ENCODE results near the gene GIMAP2. TPM values are rescaled to one million over a fixed set of nuclear protein-coding genes. Genes with fewer than 3 reads are reported as not detected.
"Not testable (repeated sequence)": the region's sequence is repeated elsewhere in the genome, so short reads cannot be mapped to it uniquely, and the experiment has no call there.

GIMAP2 gene
- total and polyA plus RNA-seq, 9 of the 15 experiments (the other 6 are each of a cell fraction or from before 2014, with no cell fraction given): 0.37 to 1.8 (median 1.2) TPM

DNA sequence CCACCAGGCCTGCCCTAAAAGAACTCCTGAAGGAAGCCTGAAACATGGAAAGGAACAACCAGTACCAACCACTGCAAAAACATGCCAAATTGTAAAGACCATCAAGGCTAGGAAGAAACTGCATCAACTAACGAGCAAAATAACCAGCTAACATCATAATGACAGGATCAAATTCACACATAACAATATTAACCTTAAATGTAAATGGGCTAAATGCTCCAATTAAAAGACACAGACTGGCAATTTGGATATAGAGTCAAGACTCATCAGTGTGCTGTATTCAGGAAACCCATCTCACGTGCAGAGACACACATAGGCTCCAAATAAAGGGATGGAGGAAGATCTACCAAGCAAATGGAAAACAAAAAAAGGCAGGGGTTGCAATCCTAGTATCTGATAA lies 5.1 kb upstream of the GIMAP2 start:
- ATAC-seq; H3K4me3 ChIP-seq; H3K27ac ChIP-seq (ENCODE audit: extremely low read depth, low read depth, low read length); H3K9ac ChIP-seq (ENCODE audit: insufficient read depth in 1 of 2, low read depth in 2 of 2, low read length in 2 of 2); H3K36me3 ChIP-seq (ENCODE audit: control insufficient read depth, insufficient read depth, low read length); H4K20me1 ChIP-seq (replicated peaks; ENCODE audit: control insufficient read depth, insufficient read depth, low read length); H2AFZ ChIP-seq (ENCODE audit: low read depth, low read length); H3K4me1 ChIP-seq (replicated peaks in 1 of 2; ENCODE audit: control insufficient read depth in 2 of 2, insufficient read depth in 2 of 2, low read length in 2 of 2); H3K9me1 ChIP-seq (ENCODE audit: control insufficient read depth, insufficient read depth, low read length); intact Hi-C loops (cut with micrococcal nuclease); DNase-seq (ENCODE audit: extremely low read depth in 1 of 4, low spot score in 3 of 4); BruUV-seq (replicated peaks); H3K4me2 ChIP-seq (ENCODE audit: insufficient read depth, low read length); H3K9me3 ChIP-seq (replicated peaks; ENCODE audit: control insufficient read depth, insufficient read depth, low read depth, low read length); POLR2A ChIA-PET; H3K27me3 ChIP-seq (ENCODE audit: control insufficient read depth in 2 of 2, insufficient read depth in 2 of 2, low read length in 2 of 2); FAIRE-seq; CTCF ChIA-PET (ENCODE audit: low intra/inter-chr PET ratio); in situ Hi-C loops (cut with MboI); H3K79me2 ChIP-seq (ENCODE audit: control insufficient read depth, insufficient read depth, low read length): not testable (repeated sequence)
- peak; percentile 90 for TF ChIP-seq ZNF507 (tag; conservative IDR thresholded peaks at IDR 0.05)
- WGBS (ENCODE audit: insufficient coverage, low coverage, missing lambda C conversion rate): 0% methylated on average over 1 of the region's 2 CpGs

DNA sequence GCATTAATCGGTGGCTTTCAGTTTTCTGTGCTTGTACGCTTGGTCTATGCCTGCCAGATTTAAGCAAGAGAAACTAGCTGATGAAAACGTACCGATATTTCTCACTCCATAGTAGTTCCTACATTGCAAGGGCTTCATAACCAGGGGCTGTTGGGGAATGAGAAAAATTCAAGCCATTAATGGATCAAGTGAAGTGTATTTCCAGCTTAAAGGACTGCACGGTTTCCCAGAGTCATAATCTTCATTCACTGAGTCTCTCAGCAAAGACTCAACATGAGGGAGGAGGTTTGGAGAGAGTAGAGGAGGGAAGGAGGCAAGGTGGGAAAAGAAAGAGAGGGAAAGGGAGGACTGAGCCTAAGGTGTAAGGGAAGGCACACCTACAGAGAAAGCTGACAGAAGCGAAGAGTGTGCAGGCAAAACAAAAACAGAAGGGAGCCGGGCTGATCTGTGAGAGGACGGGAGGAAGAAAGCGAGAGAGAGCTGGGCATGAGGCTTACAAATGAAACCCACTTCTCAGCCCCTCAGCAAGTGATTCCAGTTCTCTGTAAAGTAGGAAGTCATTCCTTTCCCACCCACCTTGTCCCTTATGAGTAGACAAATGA lies 625 bp downstream of the GIMAP2 start:
- peaks cover 6 to 10% of the 10 kb centered on the region in 2 experiments; a peak in 3 of 5 replicates for H3K27me3 ChIP-seq (ENCODE audit: control insufficient read depth in 2 of 2, insufficient read depth in 2 of 2, low read length in 2 of 2)
- peak overlapping the region; percentile 20; the same call in 1 of the 2 replicates for H3K4me3 ChIP-seq
- H3K79me2 ChIP-seq (ENCODE audit: control insufficient read depth, insufficient read depth, low read length): no peaks in the 10 kb centered on the region
- H4K20me1 ChIP-seq (replicated peaks; ENCODE audit: control insufficient read depth, insufficient read depth, low read length): no peaks in the 10 kb centered on the region
- H3K4me2 ChIP-seq (ENCODE audit: insufficient read depth, low read length): peak overlapping the region; percentile 51
- intact Hi-C loops (cut with micrococcal nuclease): no loop called here
- H3K4me1 ChIP-seq (replicated peaks in 1 of 2; ENCODE audit: control insufficient read depth in 2 of 2, insufficient read depth in 2 of 2, low read length in 2 of 2): no peaks in the 10 kb centered on the region
- ATAC-seq (peak; percentile 64), FAIRE-seq (no peak), DNase-seq (ENCODE audit: extremely low read depth in 1 of 4, low spot score in 3 of 4) (no peak)
- peak overlapping the region in 1 of 2 experiments; percentile 1; a peak in 1 of 4 replicates for H3K9ac ChIP-seq (ENCODE audit: insufficient read depth in 1 of 2, low read depth in 2 of 2, low read length in 2 of 2)
- BruUV-seq (replicated peaks): no TSS peak
- POLR2A ChIA-PET: no interaction called here
- no peaks in the 10 kb centered on the region for H3K36me3 ChIP-seq (ENCODE audit: control insufficient read depth, insufficient read depth, low read length)
- CTCF ChIA-PET (ENCODE audit: low intra/inter-chr PET ratio): no interaction called here
- no peaks in the 10 kb centered on the region for H3K9me1 ChIP-seq (ENCODE audit: control insufficient read depth, insufficient read depth, low read length)
- in situ Hi-C loops (cut with MboI): no loop called here
- no peaks in the 10 kb centered on the region for H3K9me3 ChIP-seq (replicated peaks; ENCODE audit: control insufficient read depth, insufficient read depth, low read depth, low read length)
- H2AFZ ChIP-seq (ENCODE audit: low read depth, low read length): peak overlapping the region; percentile 61
- H3K27ac ChIP-seq (ENCODE audit: extremely low read depth, low read depth, low read length): no peak overlapping the region
- WGBS (ENCODE audit: insufficient coverage, low coverage, missing lambda C conversion rate): 5% methylated on average over 9 of the region's 9 CpGs
- TF ChIP-seq, protein P1, sequence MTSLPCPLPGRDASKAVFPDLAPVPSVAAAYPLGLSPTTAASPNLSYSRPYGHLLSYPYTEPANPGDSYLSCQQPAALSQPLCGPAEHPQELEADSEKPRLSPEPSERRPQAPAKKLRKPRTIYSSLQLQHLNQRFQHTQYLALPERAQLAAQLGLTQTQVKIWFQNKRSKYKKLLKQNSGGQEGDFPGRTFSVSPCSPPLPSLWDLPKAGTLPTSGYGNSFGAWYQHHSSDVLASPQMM (CRISPR knock-in tag; IDR thresholded peaks at IDR 0.05): no peak
- TF ChIP-seq ZNF3 (CRISPR knock-in tag; IDR thresholded peaks at IDR 0.05) (no peak), MAFK (IDR thresholded peaks at IDR 0.05; ENCODE audit: low read length) (no peak), MLX (CRISPR knock-in tag; conservative IDR thresholded peaks at IDR 0.05) (no peak), ADNP (tag; IDR thresholded peaks at IDR 0.05) (no peak), ATF4 (CRISPR knock-in tag; IDR thresholded peaks at IDR 0.05) (0 out of 2 replicates have a peak, but pooled peaks have one; percentile 47), TCF7L2 (IDR thresholded peaks at IDR 0.05; ENCODE audit: low read depth, low read length) (no peak), TRIM24 (IDR thresholded peaks at IDR 0.05) (no peak), ZNF75A (CRISPR knock-in tag; IDR thresholded peaks at IDR 0.05) (0 out of 2 replicates have a peak, but pooled peaks have one; percentile 71)
- TF ChIP-seq, protein P2, sequence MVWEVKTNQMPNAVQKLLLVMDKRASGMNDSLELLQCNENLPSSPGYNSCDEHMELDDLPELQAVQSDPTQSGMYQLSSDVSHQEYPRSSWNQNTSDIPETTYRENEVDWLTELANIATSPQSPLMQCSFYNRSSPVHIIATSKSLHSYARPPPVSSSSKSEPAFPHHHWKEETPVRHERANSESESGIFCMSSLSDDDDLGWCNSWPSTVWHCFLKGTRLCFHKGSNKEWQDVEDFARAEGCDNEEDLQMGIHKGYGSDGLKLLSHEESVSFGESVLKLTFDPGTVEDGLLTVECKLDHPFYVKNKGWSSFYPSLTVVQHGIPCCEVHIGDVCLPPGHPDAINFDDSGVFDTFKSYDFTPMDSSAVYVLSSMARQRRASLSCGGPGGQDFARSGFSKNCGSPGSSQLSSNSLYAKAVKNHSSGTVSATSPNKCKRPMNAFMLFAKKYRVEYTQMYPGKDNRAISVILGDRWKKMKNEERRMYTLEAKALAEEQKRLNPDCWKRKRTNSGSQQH (CRISPR knock-in tag; IDR thresholded peaks at IDR 0.05): peak; percentile 46; the same call in 1 of the 2 replicates

Measured in K562 (cell line).